ENCODE data around the gene KEL. TPM values are rescaled to one million over a fixed set of nuclear protein-coding genes. Genes with fewer than 3 reads are reported as not detected.

The KEL gene
- polyA plus RNA-seq, 3 donors from 2014 or later = not detected

- Mint-ChIP-seq H3K4me3 (no peak overlapping the region), H3K9me3 (no peaks in the 10 kb centered on the region), H3K4me1 (no peaks in the 10 kb centered on the region), H3K27me3 (ENCODE audit: low read depth in 3 of 3) (peaks cover 2 to 10% (median 5%) of the 10 kb centered on the region in 3 donors), H3K36me3 (no peaks in the 10 kb centered on the region), H3K27ac (no peak overlapping the region)
- no peak for DNase-seq
Measured at GRCh38 chr7:142894985-142895593, 67.1 kb downstream of the KEL start.

- Mint-ChIP-seq H3K4me3 (no peak overlapping the region), H3K36me3 (no peaks in the 10 kb centered on the region), H3K27ac (no peak overlapping the region), H3K4me1 (no peaks in the 10 kb centered on the region), H3K27me3 (ENCODE audit: low read depth in 3 of 3) (peaks cover 2 to 9% (median 7%) of the 10 kb centered on the region in 3 donors), H3K9me3 (no peaks in the 10 kb centered on the region)
- no peak for DNase-seq
Measured at GRCh38 chr7:142894112-142894984, 67.8 kb downstream of the KEL start.

GRCh38 chr7:142892951-142893350 is 69.2 kb downstream of the KEL start:
- no peaks in the 10 kb centered on the region for H3K9me3 Mint-ChIP-seq
- H3K4me3 Mint-ChIP-seq = no peak overlapping the region
- H3K36me3 Mint-ChIP-seq = no peaks in the 10 kb centered on the region
- H3K27me3 Mint-ChIP-seq (ENCODE audit: low read depth in 3 of 3) = peaks cover 2 to 7% (median 6%) of the 10 kb centered on the region in 3 donors
- no peak overlapping the region for H3K27ac Mint-ChIP-seq
- DNase-seq = no peak
- H3K4me1 Mint-ChIP-seq = no peaks in the 10 kb centered on the region

DNA sequence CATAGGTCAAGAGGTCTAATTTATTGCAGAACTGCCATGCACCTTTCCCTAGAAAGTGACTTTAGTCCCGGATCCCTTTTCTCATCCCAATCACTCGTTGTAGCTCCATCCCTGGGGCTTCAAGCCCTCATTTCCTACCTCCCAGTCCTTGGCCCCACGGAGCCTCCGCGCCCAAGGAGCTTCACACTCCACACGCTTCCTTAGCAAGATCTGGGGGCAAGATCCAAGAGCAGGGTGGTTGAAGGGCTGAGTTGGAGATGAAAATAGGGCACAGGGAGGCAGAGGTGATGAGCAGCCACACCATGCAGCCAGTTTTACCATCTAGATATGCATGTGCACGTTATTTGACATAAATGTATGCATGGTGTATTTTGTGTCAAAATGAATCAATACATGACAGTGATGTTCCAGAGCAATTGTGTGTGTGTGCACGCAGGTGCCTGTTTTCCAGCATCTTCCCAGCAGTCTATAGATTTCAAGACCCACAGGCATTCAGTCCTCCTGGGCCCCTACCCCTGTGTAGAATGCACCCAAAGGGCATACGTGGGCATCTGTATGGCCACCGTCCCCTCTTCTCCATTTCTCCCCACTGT is 70.6 kb downstream of the KEL start:
- H3K4me1 Mint-ChIP-seq = no peaks in the 10 kb centered on the region
- DNase-seq = no peak
- H3K27me3 Mint-ChIP-seq (ENCODE audit: low read depth in 3 of 3) = peaks cover 0 to 6% (median 5%) of the 10 kb centered on the region in 3 donors
- H3K27ac Mint-ChIP-seq = no peak overlapping the region
- no peaks in the 10 kb centered on the region for H3K9me3 Mint-ChIP-seq
- no peaks in the 10 kb centered on the region for H3K36me3 Mint-ChIP-seq
- no peak overlapping the region for H3K4me3 Mint-ChIP-seq

Other genes with a start within 250 kb of the KEL start
- gene PRSS1, start 212.9 kb downstream of the KEL start, polyA plus RNA-seq = under 1 TPM in 1 of 3 donors, not detected in 2; 0.13 TPM
- not detected for gene PRSS2, start 191.4 kb downstream of the KEL start, polyA plus RNA-seq
- 1 to 10 TPM; 2.4 to 3.8 (median 2.6) TPM for gene EPHB6, start 107.3 kb downstream of the KEL start, polyA plus RNA-seq
- gene TRPV6, start 76.6 kb downstream of the KEL start, polyA plus RNA-seq = not detected
- not detected for gene TRPV5, start 28.6 kb downstream of the KEL start, polyA plus RNA-seq
- not detected for gene LLCFC1, start 22.9 kb downstream of the KEL start, polyA plus RNA-seq
- not detected for gene OR9A2, start 64.8 kb upstream of the KEL start, polyA plus RNA-seq
- not detected for gene OR6V1, start 90.0 kb upstream of the KEL start, polyA plus RNA-seq
- not detected for gene PIP, start 169.7 kb upstream of the KEL start, polyA plus RNA-seq
- gene TAS2R39, start 221.1 kb upstream of the KEL start, polyA plus RNA-seq = not detected

Data from immature natural killer cell (primary cell).